C4-2B (cell line): ENCODE data around the gene PARD6B.

ENCODE experiments used
- H3K27ac ChIP-seq: fragments of 450-650 bp; 2 replicates; pipeline ENCODE4 v1.5.1; 2017
- CTCF ChIP-seq: fragments of 450-650 bp; conservative IDR thresholded peaks from 2 replicates; pipeline ENCODE4 v1.5.1; 2017; ENCODE audit warnings: mild to moderate bottlenecking
- ZFX ChIP-seq: fragments of 450-650 bp; IDR thresholded peaks from 2 replicates; pipeline ENCODE4 v1.6.1; 2017

PARD6B gene

GRCh38 chr20:50726955-50727791 is 4.2 kb upstream of the PARD6B start:
- H3K27ac ChIP-seq: no peak overlapping the region
- TF ChIP-seq CTCF (no peak), ZFX (no peak)

- TF ChIP-seq ZFX (no peak), CTCF (no peak)
- no peak overlapping the region for H3K27ac ChIP-seq
Measured at GRCh38 chr20:50727792-50728485, 3.4 kb upstream of the PARD6B start.

- no peak overlapping the region for H3K27ac ChIP-seq
- no peak for TF ChIP-seq CTCF
- no peak for TF ChIP-seq ZFX
Measured at GRCh38 chr20:50728486-50728980, 2.8 kb upstream of the PARD6B start.

GRCh38 chr20:50728981-50729874 is 2.2 kb upstream of the PARD6B start:
- no peak overlapping the region; the same call in 1 of the 2 replicates for H3K27ac ChIP-seq
- no peak for TF ChIP-seq ZFX
- no peak for TF ChIP-seq CTCF

GRCh38 chr20:50729901-50730764 is 1.2 kb upstream of the PARD6B start:
- TF ChIP-seq ZFX (no peak), CTCF (no peak)
- H3K27ac ChIP-seq: peak overlapping the region; percentile 77

GRCh38 chr20:50730765-50731054 is 670 bp upstream of the PARD6B start:
- TF ChIP-seq CTCF: no peak
- no peak for TF ChIP-seq ZFX
- H3K27ac ChIP-seq: peak overlapping the region; percentile 77
